ENCODE measurements around the gene C2CD5. TPM values are rescaled to one million over a fixed set of nuclear protein-coding genes. Genes with fewer than 3 reads are reported as not detected.
"Not testable (repeated sequence)": the region's sequence is repeated elsewhere in the genome, so short reads cannot be mapped to it uniquely, and the experiment has no call there.

Gene C2CD5
- total RNA-seq, 4 donors from 2014 or later, result 12.2 to 28.8 (median 24.5) TPM

DNA sequence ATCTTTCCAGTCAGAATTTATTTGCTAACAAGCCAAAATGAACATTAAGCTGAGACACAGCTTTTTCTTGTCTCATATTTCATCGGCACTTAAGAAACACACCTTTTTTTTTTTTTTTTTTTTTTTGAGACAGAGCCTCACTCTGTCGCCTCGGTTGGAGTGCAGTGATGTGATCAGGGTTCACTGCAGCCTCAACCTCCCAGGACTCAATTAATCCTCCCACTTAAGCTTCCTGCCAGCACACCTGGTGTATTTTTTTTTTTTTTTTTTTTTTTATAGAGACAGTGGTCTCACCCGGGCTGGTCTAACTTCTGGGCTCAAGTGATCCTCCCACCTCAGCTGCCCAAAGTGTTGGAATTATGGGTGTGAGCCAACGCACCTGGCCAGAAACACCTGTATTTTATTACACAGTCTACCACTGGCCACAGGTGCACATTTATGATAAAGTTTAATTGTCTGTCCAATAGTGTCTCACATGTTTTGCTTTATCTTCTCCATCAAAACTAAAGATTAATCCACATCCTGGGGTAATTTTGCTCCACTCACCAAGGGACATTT, 62.7 kb downstream of the C2CD5 start:
- Histone ChIP-seq H3K9me3 (no peaks in the 10 kb centered on the region), H3K36me3 (peaks cover 0 to 68% (median 11%) of the 10 kb centered on the region in 3 donors), H3K4me3 (no peak overlapping the region), H3K4me1 (no peaks in the 10 kb centered on the region), H3K27ac (no peak overlapping the region), H3K27me3 (no peaks in the 10 kb centered on the region)
- TF ChIP-seq, protein P1, sequence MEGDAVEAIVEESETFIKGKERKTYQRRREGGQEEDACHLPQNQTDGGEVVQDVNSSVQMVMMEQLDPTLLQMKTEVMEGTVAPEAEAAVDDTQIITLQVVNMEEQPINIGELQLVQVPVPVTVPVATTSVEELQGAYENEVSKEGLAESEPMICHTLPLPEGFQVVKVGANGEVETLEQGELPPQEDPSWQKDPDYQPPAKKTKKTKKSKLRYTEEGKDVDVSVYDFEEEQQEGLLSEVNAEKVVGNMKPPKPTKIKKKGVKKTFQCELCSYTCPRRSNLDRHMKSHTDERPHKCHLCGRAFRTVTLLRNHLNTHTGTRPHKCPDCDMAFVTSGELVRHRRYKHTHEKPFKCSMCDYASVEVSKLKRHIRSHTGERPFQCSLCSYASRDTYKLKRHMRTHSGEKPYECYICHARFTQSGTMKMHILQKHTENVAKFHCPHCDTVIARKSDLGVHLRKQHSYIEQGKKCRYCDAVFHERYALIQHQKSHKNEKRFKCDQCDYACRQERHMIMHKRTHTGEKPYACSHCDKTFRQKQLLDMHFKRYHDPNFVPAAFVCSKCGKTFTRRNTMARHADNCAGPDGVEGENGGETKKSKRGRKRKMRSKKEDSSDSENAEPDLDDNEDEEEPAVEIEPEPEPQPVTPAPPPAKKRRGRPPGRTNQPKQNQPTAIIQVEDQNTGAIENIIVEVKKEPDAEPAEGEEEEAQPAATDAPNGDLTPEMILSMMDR (IDR thresholded peaks at IDR 0.05), result no peak
- TF ChIP-seq POLR2A (IDR thresholded peaks at IDR 0.05), result no peak
- DNase-seq, result no peak
- intact Hi-C loops (cut with DNase I), result no loop called here
- 84 to 90% methylated on average over 3 to 5 of the region's 5 CpGs for WGBS, 2 donors

DNA sequence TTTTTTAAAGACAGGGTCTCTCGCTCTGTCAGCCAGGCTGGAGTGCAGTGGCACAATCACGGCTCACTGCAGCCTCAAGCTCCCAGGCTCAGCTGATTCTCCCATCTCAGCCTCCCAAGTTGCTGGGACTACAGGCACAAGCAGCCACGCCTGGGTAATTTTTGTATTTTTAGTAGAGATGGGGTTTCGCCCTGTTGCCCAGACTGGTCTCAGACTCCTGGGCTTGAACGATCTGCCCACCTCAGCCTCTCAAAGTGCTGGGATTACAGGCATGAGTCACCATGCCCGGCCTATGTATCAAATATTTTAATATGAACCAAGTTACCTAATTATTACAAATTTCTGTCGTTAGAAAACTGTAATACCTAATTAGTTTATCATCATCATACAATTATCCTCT, 63.5 kb downstream of the C2CD5 start:
- H3K4me1 ChIP-seq; intact Hi-C loops (cut with DNase I): not testable (repeated sequence)
- WGBS, 2 donors, result 74 to 78% methylated on average over 7 of the region's 7 CpGs

DNA sequence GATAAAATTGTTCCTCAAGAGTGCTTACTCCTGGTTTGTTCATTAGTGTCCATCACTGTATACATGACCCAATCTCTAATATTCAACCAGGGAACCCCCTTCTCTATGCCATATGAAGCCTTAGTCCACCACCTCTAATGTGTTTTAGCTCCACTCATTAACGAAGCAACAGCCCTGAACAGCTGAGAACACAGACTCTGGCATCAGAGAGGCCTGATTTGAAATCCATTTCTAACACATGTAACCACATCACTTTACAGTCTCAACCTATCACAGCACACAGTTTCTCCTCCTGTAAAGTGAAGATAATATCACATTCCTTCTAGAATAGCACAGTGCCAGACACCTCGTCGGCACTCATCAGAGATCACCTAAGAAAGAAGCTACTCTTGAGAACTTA, 64.3 kb downstream of the C2CD5 start:
- DNase-seq, result no peak
- Histone ChIP-seq H3K9me3 (no peaks in the 10 kb centered on the region), H3K27me3 (no peaks in the 10 kb centered on the region), H3K4me3 (no peak overlapping the region), H3K27ac (no peak overlapping the region), H3K36me3 (peaks cover 0 to 64% (median 11%) of the 10 kb centered on the region in 3 donors), H3K4me1 (no peaks in the 10 kb centered on the region)
- 88 to 100% methylated on average over 3 of the region's 3 CpGs for WGBS, 2 donors
- intact Hi-C loops (cut with DNase I), result no loop called here
- no peak for TF ChIP-seq POLR2A (IDR thresholded peaks at IDR 0.05)
- TF ChIP-seq, protein P1 (IDR thresholded peaks at IDR 0.05), result no peak

More for the DNA sequence above, 63.5 kb downstream of the C2CD5 start:
- DNase-seq, H3K27ac ChIP-seq, H3K27me3 ChIP-seq, H3K9me3 ChIP-seq, H3K4me3 ChIP-seq: not testable (repeated sequence)
- peaks cover 0 to 68% (median 11%) of the 10 kb centered on the region in 3 donors for H3K36me3 ChIP-seq

DNA sequence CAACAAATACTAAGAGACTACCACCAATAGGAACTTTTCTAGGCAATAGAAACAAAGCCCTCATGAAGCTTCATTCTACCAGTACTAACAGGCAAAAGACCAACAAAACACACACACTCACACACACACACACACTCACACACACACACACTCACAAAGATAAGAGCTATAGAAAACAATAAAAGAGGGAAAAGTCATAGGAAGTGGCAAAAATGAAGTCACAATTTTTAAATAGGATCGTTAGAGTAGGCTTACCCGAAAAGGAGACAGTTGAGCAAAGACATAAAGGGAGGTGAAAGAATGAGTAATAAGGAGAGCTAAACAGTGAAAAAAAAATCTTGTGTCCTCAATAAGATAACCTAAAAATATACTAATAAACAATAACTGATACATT, 66.5 kb downstream of the C2CD5 start:
- WGBS, 2 donors, result 53 to 66% methylated on average over 2 of the region's 2 CpGs
- H3K4me1 ChIP-seq, result no peaks in the 10 kb centered on the region
- no peaks in the 10 kb centered on the region for H3K9me3 ChIP-seq
- no peak for DNase-seq
- intact Hi-C loops (cut with DNase I), result no loop called here
- no peaks in the 10 kb centered on the region for H3K27me3 ChIP-seq
- peaks cover 0 to 58% (median 9%) of the 10 kb centered on the region in 3 donors for H3K36me3 ChIP-seq
- TF ChIP-seq POLR2A (IDR thresholded peaks at IDR 0.05), result no peak
- TF ChIP-seq, protein P1 (IDR thresholded peaks at IDR 0.05), result no peak
- no peak overlapping the region for H3K4me3 ChIP-seq
- no peak overlapping the region for H3K27ac ChIP-seq

DNA sequence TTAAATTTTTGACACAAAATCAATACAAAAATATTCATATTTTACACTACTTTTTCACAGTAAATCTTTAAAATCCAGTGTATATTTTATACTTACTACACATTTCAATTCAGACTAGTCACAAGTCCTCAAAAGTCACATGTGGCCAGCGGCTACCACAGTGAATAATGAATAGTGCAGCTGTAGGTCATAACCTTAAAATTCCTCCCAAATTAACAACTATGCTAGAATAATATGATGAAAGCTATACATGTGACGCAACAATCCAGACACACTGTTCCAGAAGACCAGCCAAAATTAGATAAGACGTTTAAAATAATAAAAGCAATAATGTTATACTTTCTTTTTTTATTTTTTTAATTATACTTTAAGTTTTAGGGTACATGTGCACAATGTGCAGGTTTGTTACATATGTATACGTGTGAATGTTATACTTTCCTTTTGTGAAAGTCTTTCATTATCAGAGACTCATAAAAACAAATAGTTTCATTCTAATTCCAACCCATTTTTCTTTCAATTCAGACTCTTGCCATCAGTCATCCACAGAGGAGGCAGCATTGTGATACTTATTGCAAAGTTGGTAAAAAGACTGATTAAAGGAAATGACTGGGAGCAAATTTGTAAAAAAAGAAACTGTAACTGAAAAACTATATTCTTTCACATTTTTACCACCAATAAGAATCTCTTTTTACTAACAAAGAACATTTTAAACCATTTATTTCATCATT, 67.0 kb downstream of the C2CD5 start:
- Histone ChIP-seq H3K9me3 (no peaks in the 10 kb centered on the region), H3K4me3 (no peak overlapping the region), H3K4me1 (no peaks in the 10 kb centered on the region), H3K27ac (no peak overlapping the region), H3K27me3 (no peaks in the 10 kb centered on the region), H3K36me3 (peaks cover 0 to 56% (median 9%) of the 10 kb centered on the region in 3 donors)
- no peak for DNase-seq
- 75 to 82% methylated on average over 4 of the region's 4 CpGs for WGBS, 2 donors
- intact Hi-C loops (cut with DNase I), result no loop called here
- TF ChIP-seq POLR2A (IDR thresholded peaks at IDR 0.05), result no peak
- TF ChIP-seq, protein P1 (IDR thresholded peaks at IDR 0.05), result no peak

All from esophagus squamous epithelium (tissue), 5 donors.